Stomach (tissue), 4 donors: ENCODE results near the gene AP5Z1.

Experiments used
- CTCF ChIP-seq, 7 experiments: fragments of 450-650 bp in 4 of 7; fragments of 200-600 bp in 3 of 7; sonication (generic) in 3 of 7; IDR thresholded peaks; one replicate each; pipeline ENCODE4 v1.5.1; 2016 to 2019; ENCODE audit warnings: antibody characterized with exemption in 7 of 7, control low read depth in 2 of 7, mild to moderate bottlenecking in 1 of 7
- EP300 ChIP-seq: sonication (generic); formaldehyde crosslinking; IDR thresholded peaks from one replicate; pipeline ENCODE4 v1.6.1; 2017; ENCODE audit warnings: antibody characterized with exemption
- POLR2AphosphoS5 ChIP-seq, 3 donors: sonication (generic); formaldehyde crosslinking; IDR thresholded peaks; one replicate each; pipeline ENCODE4 v1.6.1; 2016; ENCODE audit warnings: antibody characterized with exemption in 3 of 3

- TF ChIP-seq CTCF (IDR thresholded peaks at IDR 0.05) (no peak), EP300 (no peak), POLR2AphosphoS5 (IDR thresholded peaks at IDR 0.05) (no peak)
Observed at GRCh38 chr7:4794591-4795350, 19.3 kb downstream of the AP5Z1 start.
